ENCODE data around the gene CSMD2. TPM values are rescaled to one million over a fixed set of nuclear protein-coding genes. Genes with fewer than 3 reads are reported as not detected.

Gene CSMD2
- total RNA-seq, 1 donor from 2014 or later: 0.27 TPM

- Mint-ChIP-seq H3K36me3 (ENCODE audit: unreplicated experiment) (peaks cover 6% of the 10 kb centered on the region), H3K4me3 (ENCODE audit: unreplicated experiment) (no peak overlapping the region), H3K27me3 (ENCODE audit: unreplicated experiment) (peaks cover 1% of the 10 kb centered on the region), H3K9me3 (ENCODE audit: unreplicated experiment) (no peaks in the 10 kb centered on the region), H3K27ac (ENCODE audit: unreplicated experiment) (no peak overlapping the region), H3K4me1 (ENCODE audit: low read depth, unreplicated experiment) (no peaks in the 10 kb centered on the region)
- no peak for DNase-seq
- TF ChIP-seq, protein P1, sequence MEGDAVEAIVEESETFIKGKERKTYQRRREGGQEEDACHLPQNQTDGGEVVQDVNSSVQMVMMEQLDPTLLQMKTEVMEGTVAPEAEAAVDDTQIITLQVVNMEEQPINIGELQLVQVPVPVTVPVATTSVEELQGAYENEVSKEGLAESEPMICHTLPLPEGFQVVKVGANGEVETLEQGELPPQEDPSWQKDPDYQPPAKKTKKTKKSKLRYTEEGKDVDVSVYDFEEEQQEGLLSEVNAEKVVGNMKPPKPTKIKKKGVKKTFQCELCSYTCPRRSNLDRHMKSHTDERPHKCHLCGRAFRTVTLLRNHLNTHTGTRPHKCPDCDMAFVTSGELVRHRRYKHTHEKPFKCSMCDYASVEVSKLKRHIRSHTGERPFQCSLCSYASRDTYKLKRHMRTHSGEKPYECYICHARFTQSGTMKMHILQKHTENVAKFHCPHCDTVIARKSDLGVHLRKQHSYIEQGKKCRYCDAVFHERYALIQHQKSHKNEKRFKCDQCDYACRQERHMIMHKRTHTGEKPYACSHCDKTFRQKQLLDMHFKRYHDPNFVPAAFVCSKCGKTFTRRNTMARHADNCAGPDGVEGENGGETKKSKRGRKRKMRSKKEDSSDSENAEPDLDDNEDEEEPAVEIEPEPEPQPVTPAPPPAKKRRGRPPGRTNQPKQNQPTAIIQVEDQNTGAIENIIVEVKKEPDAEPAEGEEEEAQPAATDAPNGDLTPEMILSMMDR (IDR thresholded peaks at IDR 0.05; ENCODE audit: partially characterized antibody, unreplicated experiment): no peak
These were observed 111.4 kb downstream of the CSMD2 start for GRCh38 chr1:34053660-34054059.

DNA sequence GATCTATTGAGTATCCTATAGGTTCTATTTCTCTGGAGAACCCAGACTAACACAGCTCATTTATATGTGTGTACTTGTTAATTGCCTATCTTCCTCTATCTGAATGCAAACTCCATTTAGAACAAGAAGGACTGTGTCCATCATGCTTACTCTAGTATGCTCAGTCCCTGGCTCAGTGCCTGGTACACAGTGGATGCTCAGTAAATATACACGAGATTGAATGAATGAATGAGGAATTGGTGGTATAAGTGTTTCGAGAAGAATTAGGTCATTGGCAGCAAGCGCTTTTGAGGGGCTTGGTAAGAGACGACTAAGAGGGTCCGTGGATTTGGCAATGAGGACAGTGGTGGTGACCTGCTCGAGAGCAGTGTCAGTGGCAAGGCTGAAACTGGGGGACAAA, 112.5 kb downstream of the CSMD2 start:
- Mint-ChIP-seq H3K27me3 (ENCODE audit: unreplicated experiment) (no peaks in the 10 kb centered on the region), H3K4me3 (ENCODE audit: unreplicated experiment) (no peak overlapping the region), H3K4me1 (ENCODE audit: low read depth, unreplicated experiment) (no peaks in the 10 kb centered on the region), H3K36me3 (ENCODE audit: unreplicated experiment) (peaks cover 6% of the 10 kb centered on the region), H3K9me3 (ENCODE audit: unreplicated experiment) (no peaks in the 10 kb centered on the region), H3K27ac (ENCODE audit: unreplicated experiment) (no peak overlapping the region)
- TF ChIP-seq, protein P1 (IDR thresholded peaks at IDR 0.05; ENCODE audit: partially characterized antibody, unreplicated experiment): no peak
- no peak for DNase-seq

- no peak for DNase-seq
- peaks cover 6% of the 10 kb centered on the region for H3K36me3 Mint-ChIP-seq (ENCODE audit: unreplicated experiment)
- H3K4me3 Mint-ChIP-seq (ENCODE audit: unreplicated experiment): no peak overlapping the region
- no peaks in the 10 kb centered on the region for H3K9me3 Mint-ChIP-seq (ENCODE audit: unreplicated experiment)
- TF ChIP-seq, protein P1 (IDR thresholded peaks at IDR 0.05; ENCODE audit: partially characterized antibody, unreplicated experiment): no peak
- H3K27ac Mint-ChIP-seq (ENCODE audit: unreplicated experiment): no peak overlapping the region
- no peaks in the 10 kb centered on the region for H3K27me3 Mint-ChIP-seq (ENCODE audit: unreplicated experiment)
- no peaks in the 10 kb centered on the region for H3K4me1 Mint-ChIP-seq (ENCODE audit: low read depth, unreplicated experiment)
These were observed 114.1 kb downstream of the CSMD2 start for GRCh38 chr1:34050709-34051485.

DNA sequence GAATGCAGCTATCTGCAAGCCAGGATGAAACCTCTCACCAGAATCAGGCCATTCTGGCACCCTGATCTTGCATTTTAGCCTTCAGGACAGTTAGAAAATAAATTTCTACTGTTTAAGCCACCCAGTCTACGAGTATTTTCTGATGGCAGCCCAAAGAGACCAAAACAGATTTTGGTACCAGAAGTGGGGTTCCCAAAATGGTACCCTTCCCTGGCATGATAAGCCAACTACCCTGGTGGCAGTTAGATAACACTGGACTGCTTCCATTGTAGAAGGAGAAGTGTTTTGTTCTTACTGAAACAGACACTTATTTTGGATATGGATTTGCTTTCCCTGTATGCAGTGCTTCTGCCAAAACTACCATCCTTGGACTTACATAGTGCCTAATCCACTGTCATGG, 115.0 kb downstream of the CSMD2 start:
- Mint-ChIP-seq H3K9me3 (ENCODE audit: unreplicated experiment) (no peaks in the 10 kb centered on the region), H3K36me3 (ENCODE audit: unreplicated experiment) (peaks cover 6% of the 10 kb centered on the region), H3K4me1 (ENCODE audit: low read depth, unreplicated experiment) (no peaks in the 10 kb centered on the region), H3K27ac (ENCODE audit: unreplicated experiment) (no peak overlapping the region), H3K27me3 (ENCODE audit: unreplicated experiment) (no peaks in the 10 kb centered on the region), H3K4me3 (ENCODE audit: unreplicated experiment) (no peak overlapping the region)
- TF ChIP-seq, protein P1 (IDR thresholded peaks at IDR 0.05; ENCODE audit: partially characterized antibody, unreplicated experiment): no peak
- DNase-seq: no peak

DNA sequence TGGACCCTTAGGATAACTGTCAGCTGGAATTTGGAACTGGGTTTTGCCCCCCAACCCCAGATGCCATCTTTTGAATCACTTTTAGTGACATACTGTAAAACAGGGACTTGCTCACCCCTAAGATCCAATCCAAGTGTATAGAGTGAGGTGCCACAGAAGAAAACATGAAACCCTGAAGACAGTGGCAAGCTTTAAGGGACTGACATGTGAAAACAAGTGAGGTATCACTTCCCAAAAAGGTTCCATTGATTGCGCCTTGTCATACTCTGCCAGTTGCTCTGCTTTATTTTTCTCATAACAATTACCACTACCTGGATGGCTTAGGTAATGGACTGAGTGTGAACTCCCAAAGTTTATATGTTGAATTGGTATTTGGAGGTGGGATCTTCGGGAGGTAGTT, 115.6 kb downstream of the CSMD2 start:
- no peaks in the 10 kb centered on the region for H3K9me3 Mint-ChIP-seq (ENCODE audit: unreplicated experiment)
- H3K4me1 Mint-ChIP-seq (ENCODE audit: low read depth, unreplicated experiment): no peaks in the 10 kb centered on the region
- H3K27ac Mint-ChIP-seq (ENCODE audit: unreplicated experiment): no peak overlapping the region
- TF ChIP-seq, protein P1 (IDR thresholded peaks at IDR 0.05; ENCODE audit: partially characterized antibody, unreplicated experiment): no peak
- no peak overlapping the region for H3K4me3 Mint-ChIP-seq (ENCODE audit: unreplicated experiment)
- H3K27me3 Mint-ChIP-seq (ENCODE audit: unreplicated experiment): no peaks in the 10 kb centered on the region
- DNase-seq: no peak
- peaks cover 6% of the 10 kb centered on the region for H3K36me3 Mint-ChIP-seq (ENCODE audit: unreplicated experiment)

All from glutamatergic neuron (in vitro differentiated cells).